ENCODE data around the gene HMGN1.

The HMGN1 gene

DNA sequence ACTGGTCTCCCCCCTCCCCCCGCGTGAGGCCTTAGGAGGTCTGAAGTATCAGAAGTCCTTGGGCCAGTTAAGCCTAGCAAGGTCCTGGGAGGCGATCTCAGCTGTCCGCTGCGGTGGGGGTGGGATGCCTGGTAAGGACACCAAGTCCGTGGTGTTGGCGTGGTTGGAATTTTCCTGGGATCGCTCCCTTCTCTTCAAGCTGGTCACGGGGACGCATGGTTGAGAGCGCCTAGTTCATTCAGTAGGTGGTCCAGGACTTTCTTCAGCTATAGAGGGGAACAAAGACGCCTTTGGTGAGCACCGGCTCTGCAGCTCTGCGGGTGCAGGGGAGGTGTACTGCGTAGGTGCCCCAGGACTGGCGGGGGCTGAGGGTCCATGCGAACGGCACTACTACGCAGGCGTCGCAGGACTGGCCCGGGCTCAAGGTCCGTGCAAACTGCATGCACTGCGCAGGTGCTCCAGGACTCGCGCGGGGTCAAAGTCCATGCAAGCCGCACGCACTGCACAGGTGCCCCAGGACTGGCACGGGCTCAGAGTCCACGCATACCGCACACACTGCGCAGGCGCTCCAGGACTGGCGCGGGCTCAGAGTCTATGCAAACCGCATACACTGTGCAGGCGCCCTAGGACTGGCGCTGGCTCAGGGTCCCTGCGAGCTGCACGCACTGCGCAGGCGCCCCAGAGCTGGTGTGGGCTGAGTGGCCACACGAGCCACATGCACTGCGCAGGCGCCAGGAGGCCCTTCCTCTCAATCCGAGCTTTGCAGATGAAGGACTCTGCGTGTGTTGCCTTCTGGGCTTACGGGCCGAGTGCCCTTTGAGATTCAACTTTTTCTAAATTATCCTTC, 36.6 kb upstream of the HMGN1 start:
- TF ChIP-seq NFIC (IDR thresholded peaks at IDR 0.05) (no peak), MAX (IDR thresholded peaks at IDR 0.05) (peak; percentile 64; the same call in 1 of the 2 replicates), TAF1 (IDR thresholded peaks at IDR 0.05; ENCODE audit: low read depth) (peak; percentile 46)

DNA sequence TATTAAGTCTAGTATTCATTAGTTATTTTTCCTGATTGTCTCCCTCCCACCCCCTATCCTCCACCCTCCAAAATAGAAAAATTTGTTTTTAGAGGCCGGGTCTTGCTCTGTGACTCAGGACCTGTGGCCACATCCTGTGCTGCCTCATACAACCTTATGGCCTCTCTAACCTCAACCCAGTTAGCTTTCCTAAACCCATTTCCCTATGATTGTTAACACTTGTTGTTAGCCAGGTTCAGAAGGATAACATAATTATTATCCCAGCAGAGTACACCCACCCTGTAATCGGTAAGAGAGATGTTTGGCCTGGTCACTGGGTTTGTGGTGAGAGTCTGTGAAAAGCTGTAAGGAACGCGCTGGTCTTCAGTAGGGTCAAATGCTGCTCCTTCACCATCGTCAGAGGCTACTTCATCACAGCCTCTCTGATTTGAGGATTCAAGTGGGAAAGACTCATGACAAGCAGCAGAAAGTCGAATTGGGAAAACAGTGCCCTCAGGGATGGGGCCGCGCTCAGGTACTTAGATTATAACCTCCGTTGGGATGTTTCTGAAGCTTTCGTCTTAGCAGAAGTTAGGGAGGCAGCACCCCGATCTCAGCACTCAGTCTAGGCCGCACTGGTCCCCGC, 35.9 kb upstream of the HMGN1 start:
- TF ChIP-seq EGR1 (IDR thresholded peaks at IDR 0.05) = no peak

DNA sequence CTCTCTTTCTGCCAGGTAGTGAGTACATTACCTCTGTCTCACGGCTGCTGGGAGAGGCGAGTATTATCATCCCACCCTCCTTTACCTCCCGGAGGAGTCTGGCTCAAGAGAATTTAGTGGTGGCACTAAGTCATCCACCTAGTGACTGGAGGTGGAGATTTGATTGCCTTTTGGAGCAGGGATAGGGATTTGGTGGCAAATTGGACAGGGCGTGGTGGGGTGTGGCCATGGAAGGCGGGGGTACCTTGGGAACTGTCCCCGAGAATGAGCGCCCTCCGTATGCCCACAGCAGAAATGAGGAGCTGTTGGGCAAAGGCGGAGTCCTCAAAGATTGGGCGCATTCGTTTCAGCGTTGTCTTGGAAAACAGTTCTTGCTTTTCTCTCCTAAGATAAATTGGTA, 32.1 kb upstream of the HMGN1 start:
- TF ChIP-seq EP300 (IDR thresholded peaks at IDR 0.05; ENCODE audit: borderline replicate concordance) (no peak), YY1 (IDR thresholded peaks at IDR 0.05; ENCODE audit: low read depth) (no peak), RAD21 (IDR thresholded peaks at IDR 0.05; ENCODE audit: low read depth) (no peak), CREB1 (IDR thresholded peaks at IDR 0.05; ENCODE audit: low read depth) (no peak), TEAD4 (IDR thresholded peaks at IDR 0.05) (no peak), FOXM1 (IDR thresholded peaks at IDR 0.05; ENCODE audit: borderline replicate concordance, low read depth) (no peak), MAX (IDR thresholded peaks at IDR 0.05) (no peak), ZBTB7A (IDR thresholded peaks at IDR 0.05; ENCODE audit: low read depth) (no peak), EGR1 (IDR thresholded peaks at IDR 0.05) (no peak), TAF1 (IDR thresholded peaks at IDR 0.05; ENCODE audit: low read depth) (no peak), CEBPB (IDR thresholded peaks at IDR 0.05) (no peak), TCF12 (IDR thresholded peaks at IDR 0.05; ENCODE audit: low read depth) (no peak), NFIC (IDR thresholded peaks at IDR 0.05) (no peak)
- TF ChIP-seq, protein P1, sequence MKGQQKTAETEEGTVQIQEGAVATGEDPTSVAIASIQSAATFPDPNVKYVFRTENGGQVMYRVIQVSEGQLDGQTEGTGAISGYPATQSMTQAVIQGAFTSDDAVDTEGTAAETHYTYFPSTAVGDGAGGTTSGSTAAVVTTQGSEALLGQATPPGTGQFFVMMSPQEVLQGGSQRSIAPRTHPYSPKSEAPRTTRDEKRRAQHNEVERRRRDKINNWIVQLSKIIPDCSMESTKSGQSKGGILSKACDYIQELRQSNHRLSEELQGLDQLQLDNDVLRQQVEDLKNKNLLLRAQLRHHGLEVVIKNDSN (IDR thresholded peaks at IDR 0.05) = no peak
- TF ChIP-seq, protein P2, sequence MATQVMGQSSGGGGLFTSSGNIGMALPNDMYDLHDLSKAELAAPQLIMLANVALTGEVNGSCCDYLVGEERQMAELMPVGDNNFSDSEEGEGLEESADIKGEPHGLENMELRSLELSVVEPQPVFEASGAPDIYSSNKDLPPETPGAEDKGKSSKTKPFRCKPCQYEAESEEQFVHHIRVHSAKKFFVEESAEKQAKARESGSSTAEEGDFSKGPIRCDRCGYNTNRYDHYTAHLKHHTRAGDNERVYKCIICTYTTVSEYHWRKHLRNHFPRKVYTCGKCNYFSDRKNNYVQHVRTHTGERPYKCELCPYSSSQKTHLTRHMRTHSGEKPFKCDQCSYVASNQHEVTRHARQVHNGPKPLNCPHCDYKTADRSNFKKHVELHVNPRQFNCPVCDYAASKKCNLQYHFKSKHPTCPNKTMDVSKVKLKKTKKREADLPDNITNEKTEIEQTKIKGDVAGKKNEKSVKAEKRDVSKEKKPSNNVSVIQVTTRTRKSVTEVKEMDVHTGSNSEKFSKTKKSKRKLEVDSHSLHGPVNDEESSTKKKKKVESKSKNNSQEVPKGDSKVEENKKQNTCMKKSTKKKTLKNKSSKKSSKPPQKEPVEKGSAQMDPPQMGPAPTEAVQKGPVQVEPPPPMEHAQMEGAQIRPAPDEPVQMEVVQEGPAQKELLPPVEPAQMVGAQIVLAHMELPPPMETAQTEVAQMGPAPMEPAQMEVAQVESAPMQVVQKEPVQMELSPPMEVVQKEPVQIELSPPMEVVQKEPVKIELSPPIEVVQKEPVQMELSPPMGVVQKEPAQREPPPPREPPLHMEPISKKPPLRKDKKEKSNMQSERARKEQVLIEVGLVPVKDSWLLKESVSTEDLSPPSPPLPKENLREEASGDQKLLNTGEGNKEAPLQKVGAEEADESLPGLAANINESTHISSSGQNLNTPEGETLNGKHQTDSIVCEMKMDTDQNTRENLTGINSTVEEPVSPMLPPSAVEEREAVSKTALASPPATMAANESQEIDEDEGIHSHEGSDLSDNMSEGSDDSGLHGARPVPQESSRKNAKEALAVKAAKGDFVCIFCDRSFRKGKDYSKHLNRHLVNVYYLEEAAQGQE (IDR thresholded peaks at IDR 0.05; ENCODE audit: low read depth) = no peak

GRCh38 chr21:39379986-39380891, 31.4 kb upstream of the HMGN1 start:
- TF ChIP-seq TAF1 (IDR thresholded peaks at IDR 0.05; ENCODE audit: low read depth) (peak; percentile 69; the same call in 1 of the 2 replicates), YY1 (IDR thresholded peaks at IDR 0.05; ENCODE audit: low read depth) (0 out of 2 replicates have a peak, but pooled peaks have one; percentile 19), CREB1 (IDR thresholded peaks at IDR 0.05; ENCODE audit: low read depth) (no peak), ZBTB7A (IDR thresholded peaks at IDR 0.05; ENCODE audit: low read depth) (no peak), NFIC (IDR thresholded peaks at IDR 0.05) (no peak), MAX (IDR thresholded peaks at IDR 0.05) (peak; percentile 24)
- TF ChIP-seq, protein P2 (IDR thresholded peaks at IDR 0.05; ENCODE audit: low read depth) = no peak

DNA sequence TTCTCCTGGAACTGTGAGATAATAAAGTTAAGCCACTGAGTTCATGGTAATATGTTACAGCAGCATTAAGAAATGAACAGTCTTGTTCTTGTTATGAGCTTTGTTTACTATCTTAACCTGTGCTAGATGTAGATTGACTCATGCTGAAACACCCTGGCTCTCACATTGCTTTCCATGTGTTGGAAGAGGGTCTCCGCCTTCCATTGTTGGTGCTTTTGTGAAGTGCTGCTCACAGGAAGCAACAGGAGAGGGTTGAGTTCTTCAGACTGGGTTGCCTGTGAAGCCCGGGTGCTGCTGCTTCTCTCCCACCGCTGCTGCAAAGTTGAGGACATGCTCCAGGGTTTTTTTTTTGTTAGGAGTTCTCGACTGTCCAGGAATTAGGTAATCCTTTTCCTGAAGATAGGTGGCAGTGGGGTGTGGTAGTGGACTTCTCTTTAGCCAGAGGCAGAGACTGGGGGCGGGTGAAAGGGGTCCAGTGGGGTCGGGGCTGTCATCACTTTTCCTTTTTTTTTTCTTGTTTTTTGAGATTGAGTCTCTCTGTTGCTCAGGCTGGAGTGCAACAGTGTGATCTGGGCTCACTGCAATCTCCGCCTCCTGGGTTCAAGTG, 28.7 kb upstream of the HMGN1 start:
- TF ChIP-seq, protein P2 (IDR thresholded peaks at IDR 0.05; ENCODE audit: low read depth) = no peak
- no peak for TF ChIP-seq FOXM1 (IDR thresholded peaks at IDR 0.05; ENCODE audit: borderline replicate concordance, low read depth)
- no peak for TF ChIP-seq EGR1 (IDR thresholded peaks at IDR 0.05)
- no peak for TF ChIP-seq TAF1 (IDR thresholded peaks at IDR 0.05; ENCODE audit: low read depth)
- no peak for TF ChIP-seq ZBTB7A (IDR thresholded peaks at IDR 0.05; ENCODE audit: low read depth)
- no peak for TF ChIP-seq CREB1 (IDR thresholded peaks at IDR 0.05; ENCODE audit: low read depth)
- TF ChIP-seq YY1 (IDR thresholded peaks at IDR 0.05; ENCODE audit: low read depth) = no peak
- no peak for TF ChIP-seq TCF12 (IDR thresholded peaks at IDR 0.05; ENCODE audit: low read depth)
- no peak for TF ChIP-seq CEBPB (IDR thresholded peaks at IDR 0.05)
- TF ChIP-seq RAD21 (IDR thresholded peaks at IDR 0.05; ENCODE audit: low read depth) = no peak
- TF ChIP-seq, protein P1 (IDR thresholded peaks at IDR 0.05) = no peak
- no peak for TF ChIP-seq EP300 (IDR thresholded peaks at IDR 0.05; ENCODE audit: borderline replicate concordance)
- no peak for TF ChIP-seq MAX (IDR thresholded peaks at IDR 0.05)
- no peak for TF ChIP-seq NFIC (IDR thresholded peaks at IDR 0.05)
- TF ChIP-seq TEAD4 (IDR thresholded peaks at IDR 0.05) = no peak

Measured in Ishikawa (cell line).